GM23338 (cell line): ENCODE data around the gene PRSS57. TPM values are rescaled to one million over a fixed set of nuclear protein-coding genes. Genes with fewer than 3 reads are reported as not detected.

Experiments
- ATAC-seq: fragments of 200-7000 bp; cut with Tn5 transposase; 3 replicates; pipeline ENCODE4 v1.9.1; 2020
- DNase-seq: peaks from one replicate; pipeline ENCODE4 v3.0.0-alpha.2; 2015; ENCODE audit warnings: low spot score
- H2AFZ ChIP-seq: fragments of 200-600 bp; sonication (generic); 2 replicates; pipeline ENCODE4 v1.8.0; 2016; ENCODE audit warnings: antibody characterized with exemption, mild to moderate bottlenecking, moderate library complexity
- H3F3A ChIP-seq: fragments of 200-600 bp; sonication (generic); replicated peaks from 2 replicates; pipeline ENCODE4 v1.8.0; 2017; ENCODE audit warnings: antibody characterized with exemption, mixed run types, low read depth
- H3K27ac ChIP-seq: fragments of 200-600 bp; sonication (generic); 2 replicates; pipeline ENCODE4 v1.6.1; 2016; ENCODE audit warnings: low read depth
- H3K27me3 ChIP-seq: fragments of 200-600 bp; sonication (generic); 2 replicates; pipeline ENCODE4 v1.8.0; 2016; ENCODE audit warnings: mild to moderate bottlenecking, mixed run types, moderate library complexity; ENCODE audit not compliant: insufficient read depth
- H3K36me3 ChIP-seq: fragments of 200-600 bp; sonication (generic); 2 replicates; pipeline ENCODE4 v1.8.0; 2016; ENCODE audit warnings: mild to moderate bottlenecking; ENCODE audit not compliant: insufficient read depth
- H3K4me1 ChIP-seq: fragments of 200-600 bp; sonication (generic); 2 replicates; pipeline ENCODE4 v1.8.0; 2016; ENCODE audit warnings: mild to moderate bottlenecking, moderate library complexity; ENCODE audit not compliant: insufficient read depth
- H3K4me2 ChIP-seq: fragments of 200-600 bp; sonication (generic); 2 replicates; pipeline ENCODE4 v1.7.1; 2017; ENCODE audit warnings: mixed run types
- H3K4me3 ChIP-seq: fragments of 200-600 bp; sonication (generic); 2 replicates; pipeline ENCODE4 v1.6.1; 2016; ENCODE audit warnings: mixed run types
- H3K79me2 ChIP-seq: fragments of 200-600 bp; sonication (generic); replicated peaks from 2 replicates; pipeline ENCODE4 v1.8.0; 2017; ENCODE audit warnings: mild to moderate bottlenecking; ENCODE audit not compliant: insufficient read depth
- H3K9me2 ChIP-seq: fragments of 200-600 bp; sonication (generic); 2 replicates; pipeline ENCODE4 v1.8.0; 2017; ENCODE audit not compliant: insufficient read depth
- H4K20me1 ChIP-seq: fragments of 200-600 bp; sonication (generic); replicated peaks from 2 replicates; pipeline ENCODE4 v1.8.0; 2017; ENCODE audit warnings: mild to moderate bottlenecking; ENCODE audit not compliant: insufficient read depth
- H3K27ac Mint-ChIP-seq: 2 replicates; pipeline ENCODE4 v1.8.0; 2020; ENCODE audit warnings: inconsistent platforms, mild to moderate bottlenecking, moderate library complexity, mixed read lengths
- H3K27me3 Mint-ChIP-seq: 3 replicates; pipeline ENCODE4 v1.8.0; 2022; ENCODE audit warnings: low read depth, mild to moderate bottlenecking, moderate library complexity, mixed read lengths, inconsistent platforms; ENCODE audit not compliant: insufficient read depth, poor library complexity
- H3K36me3 Mint-ChIP-seq: 3 replicates; pipeline ENCODE4 v1.8.0; 2021; ENCODE audit warnings: low read depth, mild to moderate bottlenecking, inconsistent platforms, moderate library complexity, mixed read lengths
- H3K4me1 Mint-ChIP-seq: 3 replicates; pipeline ENCODE4 v1.8.0; 2020; ENCODE audit warnings: mild to moderate bottlenecking, inconsistent platforms, mixed read lengths
- H3K4me3 Mint-ChIP-seq: 3 replicates; pipeline ENCODE4 v1.8.0; 2021; ENCODE audit warnings: moderate library complexity, mild to moderate bottlenecking, inconsistent platforms, mixed read lengths
- H3K9me3 Mint-ChIP-seq: 3 replicates; pipeline ENCODE4 v1.8.0; 2020; ENCODE audit warnings: moderate library complexity, mild to moderate bottlenecking, inconsistent platforms, mixed read lengths
- CREB1 ChIP-seq: fragments of 250-450 bp; sonication (Bioruptor Pico); IDR thresholded peaks from 2 replicates; pipeline ENCODE4 v1.5.0; 2020; ENCODE audit warnings: low read depth, mild to moderate bottlenecking, moderate library complexity
- CTCF ChIP-seq, 2 experiments: fragments of 200-600 bp in 1 of 2; sonication (generic) in 1 of 2; conservative IDR thresholded peaks; 2 replicates each; pipeline versions ENCODE4 v1.5.1 to v1.6.1; 2016 to 2017; ENCODE audit warnings: antibody characterized with exemption in 2 of 2, low read depth in 2 of 2, mild to moderate bottlenecking in 2 of 2, moderate library complexity in 1 of 2
- ETS1 ChIP-seq: IDR thresholded peaks from 2 replicates; pipeline ENCODE4 v1.6.1; 2016; ENCODE audit warnings: antibody characterized with exemption
- EZH2 ChIP-seq: fragments of 200-600 bp; sonication (generic); IDR thresholded peaks from one replicate; pipeline ENCODE4 v1.8.0; 2017; ENCODE audit warnings: antibody characterized with exemption, mild to moderate bottlenecking, low read depth; ENCODE audit not compliant: unreplicated experiment
- EZH2phosphoT487 ChIP-seq: fragments of 200-600 bp; sonication (generic); IDR thresholded peaks from one replicate; pipeline ENCODE4 v1.8.1; 2018; ENCODE audit warnings: antibody characterized with exemption; ENCODE audit not compliant: unreplicated experiment
- JUNB ChIP-seq: IDR thresholded peaks from one replicate; pipeline ENCODE4 v1.6.1; 2016; ENCODE audit warnings: antibody characterized with exemption; ENCODE audit not compliant: unreplicated experiment
- NANOG ChIP-seq: IDR thresholded peaks from 2 replicates; pipeline ENCODE4 v1.6.1; 2016; ENCODE audit warnings: antibody characterized with exemption, borderline replicate concordance
- POLR2AphosphoS5 ChIP-seq: IDR thresholded peaks from 2 replicates; pipeline ENCODE4 v1.6.1; 2016; ENCODE audit warnings: antibody characterized with exemption, low read depth
- STAT1 ChIP-seq: IDR thresholded peaks from one replicate; pipeline ENCODE4 v1.6.1; 2016; ENCODE audit warnings: antibody characterized with exemption; ENCODE audit not compliant: unreplicated experiment
- ZNF114 ChIP-seq: fragments of 250-450 bp; sonication (Bioruptor Pico); IDR thresholded peaks from 2 replicates; pipeline ENCODE4 v1.5.0; 2020; ENCODE audit warnings: mild to moderate bottlenecking, moderate library complexity
- ZNF331 ChIP-seq: fragments of 250-450 bp; sonication (Bioruptor Pico); IDR thresholded peaks from 2 replicates; pipeline ENCODE4 v1.5.0; 2020; ENCODE audit warnings: low read depth, mild to moderate bottlenecking, moderate library complexity
- ZNF462 ChIP-seq: fragments of 250-450 bp; sonication (Bioruptor Pico); IDR thresholded peaks from 2 replicates; pipeline ENCODE4 v1.5.0; 2020; ENCODE audit warnings: mild to moderate bottlenecking, moderate library complexity
- polyA plus RNA-seq: library from polyadenylated mRNA; unstranded; fragments of >200 nt; fragmentation: Nextera tagmentation; extraction: Ambion mirVana; gene quantifications from 2 replicates; pipeline ENCODE4 v1.2.1, GENCODE V29; 2016
- total RNA-seq: library from RNA; depleted of rRNA; stranded (reverse); fragments of >200 nt; shearing (Covaris generic); gene quantifications from 2 replicates; pipeline ENCODE4 v1.2.3, GENCODE V29; 2014
- TF ChIP-seq, protein P1 (sequence below): IDR thresholded peaks from one replicate; pipeline ENCODE4 v1.6.1; 2018; ENCODE audit warnings: antibody characterized with exemption; ENCODE audit not compliant: unreplicated experiment

Gene PRSS57
- total and polyA plus RNA-seq, 2 experiments from 2014 or later = 0.34 TPM; not detected in 1

DNA sequence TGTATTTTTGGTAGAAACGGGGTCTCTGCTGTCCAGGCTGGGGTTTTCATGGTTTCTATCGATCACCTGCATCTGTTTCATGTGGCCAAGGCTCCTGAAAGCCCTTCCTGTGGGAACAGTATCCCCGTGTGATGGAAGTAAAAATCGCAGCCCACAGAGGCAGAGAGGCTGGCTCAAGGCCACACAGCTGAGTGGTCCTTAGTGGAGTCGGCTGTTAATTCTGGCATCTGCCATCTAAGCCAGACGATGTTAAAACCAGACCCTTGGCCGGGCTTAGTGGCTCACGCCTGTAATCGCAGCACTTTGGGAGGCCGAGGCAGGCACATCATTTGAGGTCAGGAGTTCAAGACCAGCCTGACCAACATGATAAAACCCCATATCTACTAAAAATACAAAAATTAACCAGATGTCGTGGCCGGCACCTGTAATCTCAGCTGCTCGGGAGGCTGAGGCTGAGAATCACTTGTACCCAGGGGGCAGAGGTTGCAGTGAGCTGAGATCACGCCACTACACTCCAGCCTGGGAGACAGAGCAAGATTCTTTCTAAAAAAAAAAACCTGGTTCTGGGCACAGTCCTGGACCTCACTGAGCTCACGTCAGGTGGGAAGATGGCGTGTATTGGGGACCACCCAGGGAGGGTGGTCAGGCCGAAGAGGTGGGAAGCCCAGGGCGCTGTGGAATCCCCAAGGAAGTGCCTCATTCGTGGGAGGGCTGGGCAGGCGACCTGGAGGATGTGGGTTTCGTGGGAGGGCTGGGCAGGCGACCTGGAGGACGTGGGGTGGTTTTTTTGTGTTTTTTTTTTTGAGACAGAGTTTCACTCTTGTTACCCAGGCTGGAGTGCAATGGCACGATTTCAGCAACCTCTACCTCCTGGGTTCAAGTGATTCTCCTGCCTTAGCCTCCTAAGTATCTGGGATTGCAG is 37.2 kb upstream of the PRSS57 start:
- Histone ChIP-seq H3K9me2 (no peaks in the 10 kb centered on the region), H3K4me2 (no peak overlapping the region), H3K79me2 (no peaks in the 10 kb centered on the region), H3K27ac (no peak overlapping the region), H3K4me3 (no peak overlapping the region), H3K4me1 (no peaks in the 10 kb centered on the region; the same call in 1 of the 2 replicates), H2AFZ (no peak overlapping the region), H3F3A (no peaks in the 10 kb centered on the region), H4K20me1 (no peaks in the 10 kb centered on the region; the same call in 1 of the 2 replicates), H3K36me3 (no peaks in the 10 kb centered on the region; the same call in 1 of the 2 replicates), H3K27me3 (no peaks in the 10 kb centered on the region)
- no peak for TF ChIP-seq POLR2AphosphoS5
- TF ChIP-seq JUNB = no peak
- TF ChIP-seq STAT1 = no peak
- TF ChIP-seq, protein P1, sequence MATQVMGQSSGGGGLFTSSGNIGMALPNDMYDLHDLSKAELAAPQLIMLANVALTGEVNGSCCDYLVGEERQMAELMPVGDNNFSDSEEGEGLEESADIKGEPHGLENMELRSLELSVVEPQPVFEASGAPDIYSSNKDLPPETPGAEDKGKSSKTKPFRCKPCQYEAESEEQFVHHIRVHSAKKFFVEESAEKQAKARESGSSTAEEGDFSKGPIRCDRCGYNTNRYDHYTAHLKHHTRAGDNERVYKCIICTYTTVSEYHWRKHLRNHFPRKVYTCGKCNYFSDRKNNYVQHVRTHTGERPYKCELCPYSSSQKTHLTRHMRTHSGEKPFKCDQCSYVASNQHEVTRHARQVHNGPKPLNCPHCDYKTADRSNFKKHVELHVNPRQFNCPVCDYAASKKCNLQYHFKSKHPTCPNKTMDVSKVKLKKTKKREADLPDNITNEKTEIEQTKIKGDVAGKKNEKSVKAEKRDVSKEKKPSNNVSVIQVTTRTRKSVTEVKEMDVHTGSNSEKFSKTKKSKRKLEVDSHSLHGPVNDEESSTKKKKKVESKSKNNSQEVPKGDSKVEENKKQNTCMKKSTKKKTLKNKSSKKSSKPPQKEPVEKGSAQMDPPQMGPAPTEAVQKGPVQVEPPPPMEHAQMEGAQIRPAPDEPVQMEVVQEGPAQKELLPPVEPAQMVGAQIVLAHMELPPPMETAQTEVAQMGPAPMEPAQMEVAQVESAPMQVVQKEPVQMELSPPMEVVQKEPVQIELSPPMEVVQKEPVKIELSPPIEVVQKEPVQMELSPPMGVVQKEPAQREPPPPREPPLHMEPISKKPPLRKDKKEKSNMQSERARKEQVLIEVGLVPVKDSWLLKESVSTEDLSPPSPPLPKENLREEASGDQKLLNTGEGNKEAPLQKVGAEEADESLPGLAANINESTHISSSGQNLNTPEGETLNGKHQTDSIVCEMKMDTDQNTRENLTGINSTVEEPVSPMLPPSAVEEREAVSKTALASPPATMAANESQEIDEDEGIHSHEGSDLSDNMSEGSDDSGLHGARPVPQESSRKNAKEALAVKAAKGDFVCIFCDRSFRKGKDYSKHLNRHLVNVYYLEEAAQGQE = no peak
- no peak for TF ChIP-seq ETS1
- no peak for TF ChIP-seq ZNF114 (CRISPR knock-in tag)
- TF ChIP-seq EZH2 = no peak
- no peak for TF ChIP-seq ZNF462 (CRISPR knock-in tag)
- no peak for TF ChIP-seq NANOG
- no peak for TF ChIP-seq CTCF (conservative IDR thresholded peaks at IDR 0.05; ENCODE audit: low read depth in 2 of 2)
- TF ChIP-seq ZNF331 (CRISPR knock-in tag) = no peak
- no peak for TF ChIP-seq EZH2phosphoT487
- no peak for TF ChIP-seq CREB1 (CRISPR knock-in tag)
- Mint-ChIP-seq H3K27me3 (peaks cover 3% of the 10 kb centered on the region), H3K27ac (no peak overlapping the region), H3K36me3 (no peaks in the 10 kb centered on the region), H3K9me3 (no peaks in the 10 kb centered on the region; the same call in 2 of the 3 replicates), H3K4me1 (no peaks in the 10 kb centered on the region; the same call in 2 of the 3 replicates), H3K4me3 (no peak overlapping the region)
- DNase-seq (no peak), ATAC-seq (no peak)
